Pericardium fibroblast (primary cell): Measurements from ENCODE around the gene P2RY4. TPM values are rescaled to one million over a fixed set of nuclear protein-coding genes. Genes with fewer than 3 reads are reported as not detected.

ENCODE experiments used
- total RNA-seq: library from RNA; depleted of rRNA; stranded (reverse); fragments of >200 nt; gene quantifications from 2 replicates; pipeline ENCODE4 v1.2.3, GENCODE V29; 2015

Gene P2RY4
- total RNA-seq: not detected in 2 replicates

GRCh38 chrX:70260104-70260503 is at the start of gene P2RY4:
P2RY4 (minus strand) TSS chrX:70260204; CDS start chrX:70259624, 580 bp downstream.

GRCh38 chrX:70289793-70290770 is 30.1 kb upstream of the P2RY4 start, which contains the start of the genes KIF4A and PDZD11:
KIF4A (plus strand) TSS chrX:70290104; CDS start chrX:70290459, 355 bp downstream.
PDZD11 (minus strand) TSS chrX:70289927; CDS start chrX:70289341, 586 bp downstream.

GRCh38 chrX:70281951-70282350 is 21.9 kb upstream of the P2RY4 start, which contains the start of gene RAB41:
RAB41 (plus strand) TSS chrX:70282172; CDS start chrX:70282218, 46 bp downstream.

GRCh38 chrX:70268034-70268433 is 8.0 kb upstream of the P2RY4 start, which contains the start of gene ARR3:
ARR3 (plus strand) TSS chrX:70268334; CDS start chrX:70269386, 1,052 bp downstream.

GRCh38 chrX:70234355-70234754 is 25.6 kb downstream of the P2RY4 start, which contains the start of gene AWAT1:
AWAT1 (plus strand) TSS chrX:70234655; CDS start chrX:70234696, 41 bp downstream.

Other genes starting within 250 kb of the P2RY4 start
- not detected in 2 replicates for gene AWAT2, start 210.3 kb downstream of the P2RY4 start, total RNA-seq
- not detected in 2 replicates for gene OTUD6A, start 197.7 kb downstream of the P2RY4 start, total RNA-seq
- gene IGBP1, start 126.8 kb downstream of the P2RY4 start, total RNA-seq: 71.1 and 115 TPM in 2 replicates
- gene DGAT2L6, start 82.7 kb downstream of the P2RY4 start, total RNA-seq: not detected in 2 replicates
- gene AWAT1, start 25.5 kb downstream of the P2RY4 start, total RNA-seq: not detected in 2 replicates
- gene ARR3, start 8.1 kb upstream of the P2RY4 start, total RNA-seq: not detected in 2 replicates
- not detected in 2 replicates for gene RAB41, start 22.0 kb upstream of the P2RY4 start, total RNA-seq
- 50.2 and 62.2 TPM in 2 replicates for gene PDZD11, start 29.7 kb upstream of the P2RY4 start, total RNA-seq
- gene KIF4A, start 29.9 kb upstream of the P2RY4 start, total RNA-seq: 0.35 and 1.5 TPM in 2 replicates
- not detected in 2 replicates for gene GDPD2, start 163.1 kb upstream of the P2RY4 start, total RNA-seq
- 3.3 and 7.9 TPM in 2 replicates for gene DLG3, start 184.6 kb upstream of the P2RY4 start, total RNA-seq